HFFc6 (cell line): ENCODE data around the gene SIGLECL1. TPM values are rescaled to one million over a fixed set of nuclear protein-coding genes. Genes with fewer than 3 reads are reported as not detected.

ENCODE experiments used
- DNase-seq: peaks from one replicate; pipeline ENCODE4 v3.0.0-alpha.2; 2018
- H3K27ac Mint-ChIP-seq: 2 replicates; pipeline ENCODE4 v1.8.0; 2020; ENCODE audit warnings: mild to moderate bottlenecking, mixed read lengths
- H3K27me3 Mint-ChIP-seq: 2 replicates; pipeline ENCODE4 v1.8.0; 2021; ENCODE audit warnings: mild to moderate bottlenecking, moderate library complexity, mixed read lengths; ENCODE audit not compliant: insufficient read depth
- H3K36me3 Mint-ChIP-seq: 2 replicates; pipeline ENCODE4 v1.8.0; 2021; ENCODE audit warnings: low read depth, mixed read lengths
- H3K4me1 Mint-ChIP-seq: 2 replicates; pipeline ENCODE4 v1.8.0; 2020; ENCODE audit warnings: low read depth, mixed read lengths
- H3K4me3 Mint-ChIP-seq: 2 replicates; pipeline ENCODE4 v1.8.0; 2020; ENCODE audit warnings: mild to moderate bottlenecking, moderate library complexity, mixed read lengths
- H3K9me3 Mint-ChIP-seq: 2 replicates; pipeline ENCODE4 v1.8.0; 2020; ENCODE audit warnings: mild to moderate bottlenecking, mixed read lengths
- CTCF ChIP-seq: fragments of 200-600 bp; sonication (generic); IDR thresholded peaks from 2 replicates; pipeline ENCODE4 v1.5.0; 2021; ENCODE audit warnings: antibody characterized with exemption, mild to moderate bottlenecking
- total RNA-seq, 6 experiments: library from RNA; stranded (reverse); fragmentation: NEBNext Ultra II Directional; extraction: Animal tissue kit (Norgen Biotek cat#: 25700); gene quantifications; 2 replicates in 1 of 6; 3 replicates in 5 of 6; pipeline ENCODE4 v1.2.3, GENCODE V29; 2021

The SIGLECL1 gene
- total RNA-seq, 6 experiments from 2014 or later: not detected

GRCh38 chr19:51263808-51264207 is 12.9 kb downstream of the SIGLECL1 start:
- no peaks in the 10 kb centered on the region for H3K36me3 Mint-ChIP-seq
- H3K4me3 Mint-ChIP-seq: no peak overlapping the region
- H3K4me1 Mint-ChIP-seq: no peaks in the 10 kb centered on the region
- no peak for DNase-seq
- peaks cover 19% of the 10 kb centered on the region for H3K9me3 Mint-ChIP-seq
- TF ChIP-seq CTCF: no peak
- H3K27ac Mint-ChIP-seq: no peak overlapping the region
- peaks cover 4% of the 10 kb centered on the region; the same call in 1 of the 2 replicates for H3K27me3 Mint-ChIP-seq

DNA sequence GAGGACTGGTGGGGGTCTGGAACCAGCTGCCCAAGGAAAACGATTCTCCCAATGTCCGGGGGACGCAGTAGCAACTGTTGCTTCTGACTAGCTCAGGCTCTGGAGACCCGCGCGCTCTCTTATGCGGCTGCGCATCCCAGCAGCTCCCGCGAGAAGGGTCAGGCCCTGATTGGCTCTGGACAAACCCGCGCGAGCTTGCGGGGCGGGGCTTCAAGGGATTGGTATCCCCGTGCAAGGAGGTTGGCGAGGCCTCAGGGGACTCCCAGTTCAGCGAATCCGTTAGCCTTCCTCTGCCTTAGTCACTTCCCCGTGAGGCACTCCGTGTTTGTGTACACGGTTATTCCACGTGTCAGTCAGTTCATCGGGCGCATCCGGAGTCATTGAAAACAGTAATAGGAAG is 20.2 kb downstream of the SIGLECL1 start:
- Mint-ChIP-seq H3K27me3 (peaks cover 2% of the 10 kb centered on the region; the same call in 1 of the 2 replicates), H3K27ac (no peak overlapping the region)
- no peak for DNase-seq

DNA sequence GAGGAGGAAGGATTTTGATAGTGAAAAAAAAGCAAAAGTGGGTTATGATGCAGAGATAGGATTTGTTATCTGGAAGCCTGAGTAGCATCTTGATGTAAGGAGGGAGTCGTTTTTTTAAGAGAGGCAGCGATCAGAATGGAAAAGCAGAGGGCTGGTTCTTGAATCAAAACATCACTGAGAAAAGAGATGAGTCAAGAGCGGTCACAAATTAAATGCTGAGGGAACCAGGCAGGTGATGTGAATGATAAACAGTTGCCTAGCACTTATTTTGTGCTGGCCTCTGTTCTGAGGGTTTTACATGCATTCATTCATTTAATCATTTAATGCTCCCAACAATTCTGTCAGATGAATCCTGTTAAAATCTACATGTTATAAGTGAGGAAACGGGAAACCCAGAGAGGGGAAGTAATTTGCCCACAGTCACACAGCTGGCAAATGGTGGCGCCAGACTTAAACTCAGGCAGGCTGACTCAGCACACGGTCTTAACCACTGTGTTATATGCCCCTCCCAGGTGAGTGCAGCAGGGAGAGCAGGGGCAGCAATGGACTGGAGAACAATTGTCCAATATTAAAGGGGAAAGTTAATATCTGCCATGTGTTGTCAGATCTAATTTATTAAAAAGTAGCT is 21.4 kb downstream of the SIGLECL1 start:
- no peak for DNase-seq
- no peak overlapping the region for H3K4me3 Mint-ChIP-seq

More for the DNA sequence above, 20.2 kb downstream of the SIGLECL1 start:
- H3K4me3 Mint-ChIP-seq: no peak overlapping the region
- peaks cover 47% of the 10 kb centered on the region for H3K9me3 Mint-ChIP-seq
- peaks cover 6% of the 10 kb centered on the region for H3K36me3 Mint-ChIP-seq
- H3K4me1 Mint-ChIP-seq: no peaks in the 10 kb centered on the region
- TF ChIP-seq CTCF: no peak

DNA sequence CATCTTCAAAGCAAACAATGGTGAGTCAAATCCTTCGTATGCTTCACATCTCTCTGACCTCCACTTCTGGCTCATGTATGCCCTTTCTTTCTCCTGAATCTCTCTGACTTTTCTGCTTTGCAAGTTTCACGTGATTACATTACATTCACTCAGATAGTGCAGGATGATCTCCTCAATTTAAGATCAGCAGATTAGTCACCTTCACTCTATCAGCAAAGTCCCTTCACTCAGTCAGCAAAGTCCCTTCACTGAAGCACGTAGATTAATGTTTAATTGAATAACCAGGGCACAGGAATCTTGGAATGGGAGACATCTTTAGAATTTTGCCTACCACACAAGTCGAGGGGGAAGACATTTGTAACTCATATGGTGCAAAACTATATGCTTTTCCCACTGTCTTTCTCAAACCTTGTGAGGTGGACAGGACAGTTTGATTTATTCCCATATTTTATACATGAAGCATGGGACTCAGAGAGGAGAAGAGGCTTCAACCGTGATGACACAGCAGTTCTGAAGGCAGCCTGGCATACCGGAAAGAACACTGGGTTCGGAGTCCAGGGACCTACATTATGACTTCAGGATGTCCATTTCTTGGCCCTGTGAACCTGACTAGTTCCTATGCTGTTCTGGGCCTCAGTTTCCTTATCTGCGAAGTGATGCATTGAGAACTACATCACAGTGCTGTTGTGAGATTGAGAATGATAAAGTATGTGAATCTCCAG is 23.3 kb downstream of the SIGLECL1 start:
- Mint-ChIP-seq H3K27ac (no peak overlapping the region), H3K4me3 (no peak overlapping the region), H3K4me1 (no peaks in the 10 kb centered on the region), H3K27me3 (no peaks in the 10 kb centered on the region), H3K36me3 (peaks cover 11% of the 10 kb centered on the region), H3K9me3 (peaks cover 67% of the 10 kb centered on the region)
- DNase-seq: no peak
- TF ChIP-seq CTCF: no peak

More for the DNA sequence above, 21.4 kb downstream of the SIGLECL1 start:
- peaks cover 2% of the 10 kb centered on the region; the same call in 1 of the 2 replicates for H3K27me3 Mint-ChIP-seq
- peaks cover 6% of the 10 kb centered on the region for H3K36me3 Mint-ChIP-seq
- no peaks in the 10 kb centered on the region for H3K4me1 Mint-ChIP-seq
- H3K27ac Mint-ChIP-seq: no peak overlapping the region
- peaks cover 47% of the 10 kb centered on the region for H3K9me3 Mint-ChIP-seq
- TF ChIP-seq CTCF: no peak

GRCh38 chr19:51277112-51277511 is 26.2 kb downstream of the SIGLECL1 start:
- Mint-ChIP-seq H3K36me3 (peaks cover 11% of the 10 kb centered on the region), H3K4me3 (no peak overlapping the region)

More at GRCh38 chr19:51277112-51277511, 26.2 kb downstream of the SIGLECL1 start:
- Mint-ChIP-seq H3K27me3 (no peaks in the 10 kb centered on the region), H3K9me3 (peaks cover 56% of the 10 kb centered on the region), H3K4me1 (no peaks in the 10 kb centered on the region), H3K27ac (no peak overlapping the region)
- no peak for TF ChIP-seq CTCF
- no peak for DNase-seq
